Upper lobe of left lung (tissue), 4 donors: Measurements from ENCODE around the gene TMEM132A.

Experiments
- EP300 ChIP-seq, 4 donors: sonication (generic); formaldehyde crosslinking; IDR thresholded peaks; one replicate each; pipeline ENCODE4 v1.5.1; 2017; ENCODE audit warnings: antibody characterized with exemption in 4 of 4, control low read depth in 2 of 4
- POLR2A ChIP-seq, 4 donors: fragments of 450-650 bp; IDR thresholded peaks; one replicate each; pipeline ENCODE4 v1.5.1; 2016 to 2017; ENCODE audit warnings: antibody characterized with exemption in 4 of 4, mild to moderate bottlenecking in 2 of 4
- POLR2AphosphoS5 ChIP-seq, 2 donors: sonication (generic); formaldehyde crosslinking; IDR thresholded peaks; one replicate each; pipeline ENCODE4 v1.5.1; 2017; ENCODE audit warnings: antibody characterized with exemption in 2 of 2
- TF ChIP-seq, protein P1 (sequence below), 6 experiments: fragments of 450-650 bp in 4 of 6; fragments of 200-600 bp in 2 of 6; sonication (generic) in 2 of 6; IDR thresholded peaks; one replicate each; pipeline ENCODE4 v1.5.1; 2016 to 2019; ENCODE audit warnings: antibody characterized with exemption in 6 of 6

DNA sequence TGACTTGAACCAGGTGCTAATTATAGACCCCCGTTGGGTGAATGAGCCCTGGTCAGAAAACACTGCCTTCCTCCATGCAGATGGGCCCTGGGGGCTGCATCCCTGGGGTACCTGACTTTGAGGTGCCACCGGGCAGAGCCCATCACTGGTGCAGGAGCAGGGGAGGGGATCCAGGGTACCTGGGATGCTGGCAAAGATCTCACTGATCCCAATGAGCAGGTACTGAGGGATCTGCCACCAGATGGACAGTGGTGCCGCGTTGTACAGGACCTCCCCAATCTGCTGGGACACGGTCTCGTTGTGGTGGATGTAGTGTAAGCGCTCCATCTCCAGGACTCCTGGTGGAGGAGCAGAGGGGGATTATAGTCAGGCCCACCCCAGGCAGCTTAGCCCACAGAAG, 15.0 kb downstream of the TMEM132A start:
- TF ChIP-seq, protein P1, sequence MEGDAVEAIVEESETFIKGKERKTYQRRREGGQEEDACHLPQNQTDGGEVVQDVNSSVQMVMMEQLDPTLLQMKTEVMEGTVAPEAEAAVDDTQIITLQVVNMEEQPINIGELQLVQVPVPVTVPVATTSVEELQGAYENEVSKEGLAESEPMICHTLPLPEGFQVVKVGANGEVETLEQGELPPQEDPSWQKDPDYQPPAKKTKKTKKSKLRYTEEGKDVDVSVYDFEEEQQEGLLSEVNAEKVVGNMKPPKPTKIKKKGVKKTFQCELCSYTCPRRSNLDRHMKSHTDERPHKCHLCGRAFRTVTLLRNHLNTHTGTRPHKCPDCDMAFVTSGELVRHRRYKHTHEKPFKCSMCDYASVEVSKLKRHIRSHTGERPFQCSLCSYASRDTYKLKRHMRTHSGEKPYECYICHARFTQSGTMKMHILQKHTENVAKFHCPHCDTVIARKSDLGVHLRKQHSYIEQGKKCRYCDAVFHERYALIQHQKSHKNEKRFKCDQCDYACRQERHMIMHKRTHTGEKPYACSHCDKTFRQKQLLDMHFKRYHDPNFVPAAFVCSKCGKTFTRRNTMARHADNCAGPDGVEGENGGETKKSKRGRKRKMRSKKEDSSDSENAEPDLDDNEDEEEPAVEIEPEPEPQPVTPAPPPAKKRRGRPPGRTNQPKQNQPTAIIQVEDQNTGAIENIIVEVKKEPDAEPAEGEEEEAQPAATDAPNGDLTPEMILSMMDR (IDR thresholded peaks at IDR 0.05): no peak
- no peak for TF ChIP-seq POLR2A (IDR thresholded peaks at IDR 0.05)
- TF ChIP-seq POLR2AphosphoS5 (IDR thresholded peaks at IDR 0.05): no peak
- no peak for TF ChIP-seq EP300 (IDR thresholded peaks at IDR 0.05)
